Activated gamma-delta T cell (primary cell): Measurements from ENCODE around the gene PTGDR2.

Experiments used
- DNase-seq: peaks from one replicate; lab custom pipeline; 2025; lab: John Stamatoyannopoulos, UW

Gene PTGDR2

DNA sequence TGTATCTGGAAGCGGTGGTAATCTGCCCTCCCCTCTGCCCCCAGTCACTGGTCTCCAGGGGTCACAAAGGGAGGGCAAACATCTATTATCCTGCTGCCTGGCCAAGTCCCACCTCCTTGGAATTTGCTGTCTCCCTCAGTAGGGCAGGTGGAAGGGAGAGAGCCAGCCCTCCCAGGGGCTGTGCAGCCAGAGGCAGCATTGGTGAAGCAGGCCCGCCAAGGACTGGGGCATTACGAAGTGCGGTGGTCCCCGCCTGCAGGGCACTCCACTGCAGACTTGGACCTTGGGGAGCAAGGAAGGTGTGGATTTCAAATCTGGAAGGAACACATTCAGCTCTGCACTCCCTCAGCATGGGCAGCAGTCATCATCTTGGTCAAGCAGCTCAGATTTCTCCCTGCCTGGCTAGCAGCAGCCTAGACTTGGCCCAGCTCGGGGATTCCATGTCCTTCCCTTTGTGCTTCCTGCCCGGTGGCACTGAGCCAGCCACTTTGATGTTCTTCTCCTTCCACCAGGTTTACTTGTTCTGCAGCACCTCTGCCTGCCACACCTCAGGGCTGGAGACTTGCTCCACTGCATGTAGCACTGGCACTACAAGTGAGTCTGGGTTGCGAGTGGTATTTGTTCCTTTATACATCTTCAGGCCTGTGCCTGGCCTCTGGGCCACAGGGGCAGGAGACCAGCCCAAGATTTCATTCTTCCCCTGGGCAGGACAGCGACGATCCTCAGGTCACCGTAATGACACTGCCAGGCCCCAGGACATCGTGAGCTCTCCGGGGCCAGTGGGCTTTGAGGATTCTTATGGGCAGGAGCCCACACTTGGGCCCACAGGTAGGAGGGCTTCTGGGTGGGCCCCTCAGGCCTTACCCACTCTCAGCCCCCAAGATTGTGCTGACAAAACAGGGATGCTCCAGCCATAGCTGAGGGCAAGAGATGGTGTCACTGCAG lies 18.9 kb upstream of the PTGDR2 start:
- no peak for DNase-seq

DNA sequence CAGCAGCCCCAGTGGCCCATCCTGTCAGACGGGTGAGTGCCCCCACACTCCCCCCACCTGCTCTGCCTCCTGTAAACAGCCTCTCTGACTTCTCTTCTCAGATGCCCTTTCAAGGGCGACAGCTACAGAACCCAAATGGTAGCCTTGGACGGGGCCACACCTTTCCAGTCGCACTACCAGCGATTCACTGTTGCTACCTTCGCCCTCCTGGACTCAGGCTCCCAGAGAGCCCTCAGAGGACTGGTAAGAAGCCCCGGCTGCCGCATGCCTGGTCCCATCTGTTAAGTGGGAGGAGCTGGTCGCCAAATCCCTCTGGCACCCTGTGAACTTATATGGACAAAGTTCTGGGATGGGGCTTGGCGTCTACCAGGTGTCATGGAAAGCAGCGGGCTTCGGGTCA lies 17.8 kb upstream of the PTGDR2 start:
- DNase-seq: no peak

DNA sequence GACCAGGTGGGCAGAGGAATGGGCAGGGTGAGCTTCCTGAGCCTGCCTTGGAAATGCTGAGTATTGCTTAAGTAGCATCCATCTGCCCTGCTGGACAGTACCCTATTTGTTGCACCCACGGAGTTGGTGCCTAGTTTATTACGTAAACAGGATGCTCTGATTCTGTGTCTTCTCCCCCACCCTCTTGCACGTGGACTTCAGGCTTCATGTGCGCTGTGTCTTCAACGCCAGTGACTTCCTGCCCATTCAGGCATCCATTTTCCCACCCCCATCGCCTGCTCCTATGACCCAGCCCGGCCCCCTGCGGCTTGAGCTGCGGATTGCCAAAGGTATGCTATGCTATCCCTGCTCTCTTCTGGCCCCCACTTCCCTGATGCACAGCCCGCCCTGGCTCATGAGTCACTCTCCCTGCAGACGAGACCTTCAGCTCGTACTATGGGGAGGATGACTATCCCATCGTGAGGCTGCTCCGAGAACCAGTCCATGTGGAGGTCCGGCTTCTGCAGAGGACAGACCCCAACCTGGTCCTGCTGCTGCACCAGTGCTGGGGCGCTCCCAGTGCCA lies 17.3 kb upstream of the PTGDR2 start:
- no peak for DNase-seq

DNA sequence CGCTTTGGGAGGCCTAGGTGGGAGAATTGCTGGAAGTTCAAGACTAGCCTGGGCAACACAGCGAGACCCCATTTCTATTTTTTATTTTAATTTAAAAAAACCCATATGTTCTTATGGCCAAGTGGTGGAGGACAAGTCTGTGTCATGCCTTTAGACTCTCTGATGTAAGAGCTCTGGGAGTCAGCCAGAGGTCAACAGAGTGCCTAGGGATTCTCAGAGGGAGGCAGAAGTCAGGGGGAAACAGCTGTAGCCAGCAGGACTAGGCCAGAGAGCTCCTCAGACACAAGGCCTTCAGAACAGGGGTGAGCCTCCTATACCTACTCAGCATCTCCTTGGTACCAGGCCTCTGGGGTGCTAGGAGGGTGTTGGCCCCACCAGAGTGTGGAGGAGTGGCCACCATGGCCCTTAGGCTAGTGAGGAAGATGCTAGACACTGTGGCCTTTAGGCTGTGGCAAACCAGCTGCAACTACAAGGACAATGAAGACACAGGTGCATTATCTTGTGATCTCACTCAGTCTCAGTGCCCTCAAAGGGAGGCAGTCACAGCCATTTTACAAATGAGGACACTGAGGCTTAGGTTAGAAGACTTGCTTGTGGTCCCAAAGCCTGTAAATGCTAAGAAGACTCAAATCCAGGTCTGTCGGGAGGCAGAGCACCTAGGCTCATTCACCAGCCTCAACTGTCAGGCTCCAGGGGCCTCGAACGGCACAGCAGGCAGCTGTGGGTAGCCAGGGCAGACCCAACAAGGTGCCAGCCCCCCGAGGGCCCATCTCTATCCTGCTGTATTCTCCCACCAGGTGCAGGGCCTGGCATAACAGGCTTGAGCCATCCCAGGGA lies 16.6 kb upstream of the PTGDR2 start:
- DNase-seq: no peak

GRCh38 chr11:60871378-60872061 lies 15.8 kb upstream of the PTGDR2 start:
- no peak for DNase-seq

- DNase-seq: no peak
Observed at GRCh38 chr11:60870733-60871377, 15.1 kb upstream of the PTGDR2 start.

GRCh38 chr11:60870276-60870675 lies 14.5 kb upstream of the PTGDR2 start:
- DNase-seq: no peak

DNA sequence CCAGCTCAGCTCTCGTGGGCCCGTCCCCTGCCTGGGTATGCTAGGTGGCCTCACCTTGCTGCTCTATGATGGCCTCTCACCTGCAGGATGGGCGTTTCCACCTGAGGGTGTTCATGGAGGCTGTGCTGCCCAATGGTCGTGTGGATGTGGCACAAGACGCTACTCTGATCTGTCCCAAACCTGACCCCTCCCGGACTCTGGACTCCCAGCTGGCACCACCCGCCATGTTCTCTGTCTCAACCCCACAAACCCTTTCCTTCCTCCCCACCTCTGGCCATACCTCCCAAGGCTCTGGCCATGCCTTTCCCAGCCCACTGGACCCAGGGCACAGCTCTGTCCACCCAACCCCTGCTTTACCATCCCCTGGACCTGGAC lies 13.7 kb upstream of the PTGDR2 start:
- DNase-seq: no peak

- no peak for DNase-seq
Observed at GRCh38 chr11:60868682-60869450, 13.1 kb upstream of the PTGDR2 start.

- no peak for DNase-seq
Observed at GRCh38 chr11:60867871-60868681, 12.3 kb upstream of the PTGDR2 start.

DNA sequence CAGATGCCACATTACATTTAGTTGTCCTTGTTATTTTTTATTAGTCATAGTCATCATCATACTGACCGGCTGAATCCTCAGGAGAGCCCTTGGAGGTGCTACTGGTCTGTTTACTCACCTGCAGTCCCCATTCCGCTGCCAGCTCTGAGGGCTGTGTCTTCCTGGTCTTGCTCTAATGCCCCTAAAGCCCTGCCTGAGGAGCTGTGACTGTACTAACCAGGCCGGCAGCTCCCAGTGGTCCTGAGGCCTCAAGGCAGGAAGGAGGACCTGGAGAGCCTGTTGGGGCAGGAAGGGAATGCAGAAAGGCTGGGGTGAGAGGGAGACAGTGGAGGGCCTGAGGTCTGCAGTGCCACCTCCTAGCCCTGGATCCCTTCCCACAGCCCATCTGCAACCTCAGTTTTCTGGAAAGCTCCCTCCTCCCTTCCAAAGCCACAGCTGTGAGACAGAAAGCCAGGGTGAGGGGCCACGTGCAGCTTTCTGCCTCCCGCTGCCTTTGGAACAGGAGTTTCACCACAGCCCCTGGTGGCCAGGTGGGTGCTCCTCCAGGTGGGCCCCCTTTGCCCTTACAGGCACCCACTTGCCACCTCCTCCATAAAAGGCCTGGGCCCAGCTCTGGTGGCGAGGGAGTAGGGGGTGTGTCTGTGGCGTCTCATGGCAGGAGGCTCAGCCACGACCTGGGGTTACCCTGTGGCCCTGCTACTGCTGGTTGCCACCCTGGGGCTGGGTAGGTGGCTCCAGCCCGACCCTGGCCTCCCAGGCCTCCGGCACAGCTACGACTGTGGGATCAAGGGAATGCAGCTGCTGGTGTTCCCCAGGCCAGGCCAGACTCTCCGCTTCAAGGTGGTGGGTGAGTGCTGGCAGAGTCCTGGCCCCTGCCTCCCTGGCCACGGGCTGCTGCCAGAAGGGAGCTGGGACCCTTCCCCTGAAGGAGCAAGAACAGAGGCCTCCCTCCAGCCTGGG lies 11.4 kb upstream of the PTGDR2 start, which contains the start of gene ZP1:
Gene ZP1 (plus strand): TSS at position 632 of the 960 bp plus-strand sequence. CDS start 20 bp downstream, at position 652.
- no peak for DNase-seq

DNA sequence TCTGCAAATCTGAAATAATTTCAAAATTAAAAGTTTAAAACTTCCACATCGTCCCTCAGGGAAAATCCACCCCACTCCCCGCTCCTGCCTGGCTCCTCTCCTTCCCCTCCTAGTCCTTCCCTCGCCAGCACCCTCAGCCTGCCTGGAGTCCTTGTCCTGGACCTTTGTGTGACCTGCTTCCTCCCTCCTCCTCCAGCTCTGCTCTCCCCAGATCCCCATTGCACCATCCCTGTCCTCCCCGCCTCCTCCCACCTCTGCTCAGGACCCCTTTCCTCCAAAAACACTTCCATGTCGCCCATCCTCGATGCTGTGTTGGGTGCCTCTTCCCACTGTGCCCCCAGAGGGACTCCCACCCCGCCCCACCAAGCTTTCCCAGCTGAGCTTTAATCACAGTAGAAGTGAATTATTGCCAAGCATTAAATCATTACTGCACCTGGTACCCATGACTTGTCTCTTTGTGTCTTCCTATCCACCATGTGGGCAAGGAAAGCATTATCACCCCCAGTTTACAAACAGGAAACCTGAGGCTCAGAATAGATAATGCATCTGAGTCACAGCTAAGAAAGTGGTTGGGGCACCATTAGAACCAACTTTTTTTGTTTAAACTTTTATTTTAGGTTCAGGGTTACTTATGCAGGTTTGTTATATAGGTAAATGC lies 9.2 kb upstream of the PTGDR2 start:
- DNase-seq: no peak

GRCh38 chr11:60863550-60864521 lies 8.1 kb upstream of the PTGDR2 start:
- DNase-seq: no peak

GRCh38 chr11:60862171-60862570 lies 6.4 kb upstream of the PTGDR2 start:
- no peak for DNase-seq

GRCh38 chr11:60860943-60861342 lies 5.2 kb upstream of the PTGDR2 start:
- no peak for DNase-seq

DNA sequence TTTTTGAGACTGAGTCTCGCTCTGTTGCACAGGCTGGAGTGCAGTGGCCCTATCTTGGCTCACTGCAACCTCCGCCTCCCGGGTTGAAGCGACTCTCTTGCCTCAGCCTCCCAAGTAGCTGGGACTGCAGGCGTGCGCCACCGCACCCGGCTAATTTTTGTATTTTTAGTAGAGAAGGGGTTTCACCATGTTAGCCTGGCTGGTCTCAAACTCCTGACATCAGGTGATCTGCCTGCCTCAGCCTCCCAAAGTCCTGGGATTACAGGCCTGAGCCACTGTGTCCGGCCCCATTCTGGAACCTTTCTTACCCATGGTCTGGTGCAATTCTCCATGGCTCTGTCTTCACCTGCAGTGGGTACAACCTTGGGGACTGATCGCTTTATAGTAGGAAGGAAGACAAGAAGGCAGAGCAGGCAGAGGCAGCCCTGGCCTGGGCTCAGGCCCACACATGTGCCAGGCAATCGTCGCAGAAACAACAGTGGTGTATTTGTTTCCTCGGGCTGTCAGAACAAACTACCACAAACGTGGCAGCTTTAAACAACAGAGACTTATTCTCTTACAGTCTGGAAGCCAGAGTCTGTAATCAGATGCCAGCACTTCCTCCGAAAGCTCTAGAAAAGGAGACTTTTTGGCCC lies 4.0 kb upstream of the PTGDR2 start:
- DNase-seq: no peak
